Adrenal gland (tissue), 5 donors: ENCODE results near the gene CNTN4.

Source experiments
- POLR2A ChIP-seq, 2 donors: fragments of 450-650 bp; IDR thresholded peaks; one replicate each; pipeline ENCODE4 v1.6.1; 2017; ENCODE audit warnings: antibody characterized with exemption in 2 of 2, mild to moderate bottlenecking in 2 of 2, moderate library complexity in 1 of 2
- TF ChIP-seq, protein P1 (sequence below), 6 experiments: fragments of 450-650 bp in 4 of 6; fragments of 200-600 bp in 2 of 6; sonication (generic) in 1 of 6; IDR thresholded peaks; 1 replicate in 5 of 6; 2 replicates in 1 of 6; pipeline versions ENCODE4 v1.5.1 to v1.8.0; 2016 to 2021; ENCODE audit warnings: antibody characterized with exemption in 6 of 6, mild to moderate bottlenecking in 2 of 6, moderate library complexity in 1 of 6
- donor health status: DM: no; HTN: no; CAD: no.

- TF ChIP-seq, protein P1, sequence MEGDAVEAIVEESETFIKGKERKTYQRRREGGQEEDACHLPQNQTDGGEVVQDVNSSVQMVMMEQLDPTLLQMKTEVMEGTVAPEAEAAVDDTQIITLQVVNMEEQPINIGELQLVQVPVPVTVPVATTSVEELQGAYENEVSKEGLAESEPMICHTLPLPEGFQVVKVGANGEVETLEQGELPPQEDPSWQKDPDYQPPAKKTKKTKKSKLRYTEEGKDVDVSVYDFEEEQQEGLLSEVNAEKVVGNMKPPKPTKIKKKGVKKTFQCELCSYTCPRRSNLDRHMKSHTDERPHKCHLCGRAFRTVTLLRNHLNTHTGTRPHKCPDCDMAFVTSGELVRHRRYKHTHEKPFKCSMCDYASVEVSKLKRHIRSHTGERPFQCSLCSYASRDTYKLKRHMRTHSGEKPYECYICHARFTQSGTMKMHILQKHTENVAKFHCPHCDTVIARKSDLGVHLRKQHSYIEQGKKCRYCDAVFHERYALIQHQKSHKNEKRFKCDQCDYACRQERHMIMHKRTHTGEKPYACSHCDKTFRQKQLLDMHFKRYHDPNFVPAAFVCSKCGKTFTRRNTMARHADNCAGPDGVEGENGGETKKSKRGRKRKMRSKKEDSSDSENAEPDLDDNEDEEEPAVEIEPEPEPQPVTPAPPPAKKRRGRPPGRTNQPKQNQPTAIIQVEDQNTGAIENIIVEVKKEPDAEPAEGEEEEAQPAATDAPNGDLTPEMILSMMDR (IDR thresholded peaks at IDR 0.05): no peak
- no peak for TF ChIP-seq POLR2A (IDR thresholded peaks at IDR 0.05)
These were observed 414.2 kb downstream of the CNTN4 start for GRCh38 chr3:2512881-2513280.
